Measurements from ENCODE around the gene RBFA.

Gene RBFA

GRCh38 chr18:80076379-80076778 is 42.1 kb downstream of the RBFA start:
- no peak for DNase-seq

GRCh38 chr18:80077873-80078272 is 43.6 kb downstream of the RBFA start:
- DNase-seq: no peak
